ENCODE data around the gene LGALS4.
"Not testable (repeated sequence)": the region's sequence is repeated elsewhere in the genome, so short reads cannot be mapped to it uniquely, and the experiment has no call there.

The LGALS4 gene

DNA sequence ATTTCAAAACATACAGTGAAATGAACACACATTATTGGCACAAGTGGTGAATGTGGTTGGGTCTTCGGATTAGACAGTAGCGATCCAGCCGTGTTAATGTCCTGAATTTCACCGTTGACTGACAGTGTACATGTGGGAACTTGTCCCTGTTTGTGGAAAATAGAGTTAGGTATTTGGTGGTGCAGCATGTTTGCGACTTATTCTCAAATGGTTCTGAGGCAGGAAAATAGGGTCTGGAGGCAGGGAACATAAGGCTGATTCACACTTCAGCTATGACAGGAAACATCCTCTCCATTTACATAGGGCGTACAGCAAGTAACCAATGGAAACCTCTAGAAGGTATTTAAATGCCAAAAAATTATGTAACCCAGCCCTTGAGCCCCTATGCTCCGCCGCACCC, 19.6 kb downstream of the LGALS4 start:
- DNase-seq, result no peak

DNA sequence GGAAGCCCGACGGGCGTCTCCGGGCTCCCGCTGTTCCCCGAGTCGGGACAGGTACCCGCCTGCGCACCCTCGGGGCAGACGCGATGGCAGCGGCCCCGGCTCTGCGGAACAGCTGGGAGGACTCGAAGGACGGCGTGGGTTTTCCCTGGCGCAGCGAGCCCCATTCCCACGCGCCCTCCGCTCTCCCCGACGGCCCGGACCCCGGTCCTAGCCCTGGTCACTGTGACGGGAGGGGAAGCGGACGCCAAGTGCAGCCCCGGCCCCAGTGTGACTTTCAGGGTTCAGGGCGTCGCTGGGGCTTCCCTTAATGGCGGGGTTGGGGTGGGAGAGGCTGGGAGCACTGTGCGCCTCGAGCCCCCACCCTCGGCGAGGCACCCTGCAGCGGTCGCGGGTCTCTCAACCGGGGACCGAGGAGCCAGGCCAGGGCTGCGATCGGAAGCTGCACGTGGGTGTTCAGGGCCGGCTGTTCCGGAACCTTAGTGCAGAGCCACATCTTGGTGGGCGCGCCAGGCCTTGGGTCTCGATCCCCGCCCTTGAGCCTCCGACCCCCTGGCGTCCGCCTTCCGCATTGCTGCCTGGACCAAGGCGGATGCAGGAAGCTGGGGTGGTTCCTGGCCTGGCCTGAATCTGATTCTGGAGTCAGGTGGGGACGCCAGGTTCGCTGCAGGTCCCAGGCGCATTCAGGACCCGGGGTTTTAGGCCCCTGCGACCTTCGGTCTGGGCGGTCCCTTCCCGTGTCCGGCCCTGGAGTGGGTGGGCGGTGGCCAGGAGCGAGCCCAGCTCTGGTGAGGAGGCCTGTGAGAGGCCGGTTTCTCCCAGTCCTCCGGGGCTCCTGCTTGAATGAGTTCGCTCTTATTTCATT, 20.3 kb downstream of the LGALS4 start:
- no peak for DNase-seq

DNA sequence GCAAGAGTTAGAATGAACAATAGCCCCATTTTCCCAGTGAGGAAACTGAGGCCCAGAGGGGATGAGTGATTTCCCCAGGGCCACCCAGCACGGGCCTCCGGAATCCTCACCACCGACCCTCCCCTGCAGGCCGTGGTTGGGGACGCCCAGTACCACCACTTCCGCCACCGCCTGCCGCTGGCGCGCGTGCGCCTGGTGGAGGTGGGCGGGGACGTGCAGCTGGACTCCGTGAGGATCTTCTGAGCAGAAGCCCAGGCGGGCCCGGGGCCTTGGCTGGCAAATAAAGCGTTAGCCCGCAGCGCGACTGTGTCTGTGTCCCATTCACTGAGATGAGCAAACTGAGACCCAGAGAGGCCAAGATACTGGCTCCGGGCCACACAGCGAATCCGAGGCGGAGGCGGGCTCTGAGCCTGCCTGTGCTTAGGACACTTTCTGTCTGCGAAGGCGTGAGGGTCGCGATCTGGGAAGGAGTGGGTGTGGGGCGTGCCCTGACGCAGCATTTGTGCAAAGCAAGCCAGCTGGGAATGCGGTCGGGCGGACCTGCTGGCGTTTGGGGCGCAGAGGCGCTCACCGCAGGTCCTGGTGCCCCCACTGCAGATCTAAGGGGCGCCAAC, 21.2 kb downstream of the LGALS4 start:
- DNase-seq, result not testable (repeated sequence)

DNA sequence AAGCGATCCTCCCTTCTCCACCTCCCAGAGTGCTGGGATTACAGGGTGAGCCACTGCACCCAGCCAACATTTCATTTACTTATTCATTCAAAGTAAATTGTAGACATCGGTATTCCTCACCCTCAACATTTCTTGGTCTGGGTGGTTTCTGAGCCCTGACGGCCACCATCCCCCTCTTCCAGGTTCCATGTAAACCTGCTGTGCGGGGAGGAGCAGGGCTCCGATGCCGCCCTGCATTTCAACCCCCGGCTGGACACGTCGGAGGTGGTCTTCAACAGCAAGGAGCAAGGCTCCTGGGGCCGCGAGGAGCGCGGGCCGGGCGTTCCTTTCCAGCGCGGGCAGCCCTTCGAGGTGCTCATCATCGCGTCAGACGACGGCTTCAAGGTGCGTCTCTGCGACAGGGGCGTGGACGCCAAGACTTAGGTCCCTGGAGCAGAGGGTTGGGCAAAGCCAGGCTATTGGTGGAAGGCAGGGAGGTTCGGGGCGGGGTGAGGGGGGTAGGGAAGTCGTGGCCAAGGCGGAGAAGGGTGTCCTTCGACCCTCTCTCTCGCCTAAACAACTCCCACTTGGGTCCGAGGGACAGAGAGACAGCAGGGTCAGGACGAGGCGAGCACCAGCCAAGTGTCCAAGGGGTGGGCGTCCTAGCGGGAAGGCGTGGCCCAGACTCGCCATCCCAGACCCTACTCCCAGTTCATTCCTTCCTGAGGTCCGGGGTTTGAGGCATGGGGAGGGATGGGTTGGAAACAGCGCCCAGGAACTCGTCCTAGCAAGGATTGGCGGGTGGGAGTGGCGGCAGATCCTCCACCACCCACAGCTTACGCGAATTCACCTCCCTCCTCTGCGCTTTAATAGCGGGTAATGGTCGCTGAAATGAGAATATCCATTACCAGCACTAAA, 22.0 kb downstream of the LGALS4 start:
- not testable (repeated sequence) for DNase-seq

GRCh38 chr19:38788478-38789243, 24.1 kb downstream of the LGALS4 start, which contains the start of gene LGALS7B:
LGALS7B (plus strand) TSS chr19:38789200; CDS start chr19:38789227, 27 bp downstream.
- no peak for DNase-seq

DNA sequence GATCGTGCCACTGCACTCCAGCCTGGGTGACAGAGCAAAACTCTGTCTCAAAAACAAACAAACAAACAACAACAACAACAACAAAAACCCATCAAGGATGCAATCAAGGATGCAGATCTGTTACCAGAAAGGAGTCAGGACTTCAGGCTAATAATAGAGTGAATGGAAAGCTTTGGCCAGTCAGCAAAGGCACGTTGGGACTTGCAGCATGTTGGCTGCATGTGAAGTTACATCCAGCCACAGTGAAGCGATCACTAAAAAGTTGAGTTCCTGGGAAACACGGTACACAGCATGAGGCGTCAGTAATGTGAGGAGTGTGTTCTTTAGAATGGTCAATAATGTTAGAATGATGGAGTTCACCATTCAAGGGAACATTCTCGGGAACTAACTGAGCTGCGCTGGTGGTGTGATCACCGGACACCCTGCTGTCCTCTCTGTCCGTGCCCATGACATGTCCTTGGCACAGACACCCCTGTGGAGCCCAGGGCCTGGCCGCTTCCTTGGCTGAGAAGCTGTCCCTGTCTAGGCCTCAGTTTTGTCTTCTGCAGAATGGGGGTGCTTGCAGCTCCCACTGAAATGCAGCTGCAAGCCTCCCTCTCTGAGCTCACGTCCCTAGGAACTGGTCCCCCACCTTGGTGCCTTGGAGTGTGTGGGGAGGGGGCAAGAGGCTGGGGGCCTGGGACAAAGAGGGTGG, 26.0 kb downstream of the LGALS4 start:
- DNase-seq, result no peak

DNA sequence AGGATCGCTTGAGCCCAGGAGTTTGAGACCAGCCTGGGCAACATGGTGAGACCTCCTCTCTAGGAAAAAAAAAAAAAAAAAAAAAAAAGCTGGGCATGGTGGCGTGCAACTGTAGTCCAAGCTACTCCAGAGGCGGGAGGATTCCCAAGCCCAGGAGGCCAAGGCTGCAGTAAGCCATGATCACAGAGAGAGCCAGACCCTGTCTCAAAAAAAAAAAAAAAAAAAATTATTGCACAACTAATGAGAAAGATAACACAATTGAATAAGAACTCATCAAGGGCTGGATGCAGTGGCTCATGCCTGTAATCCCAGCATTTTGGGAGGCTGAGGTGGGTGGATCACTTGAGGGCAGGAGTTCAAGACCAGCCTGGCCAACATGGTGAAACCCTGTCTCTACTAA, 26.7 kb downstream of the LGALS4 start:
- not testable (repeated sequence) for DNase-seq

GRCh38 chr19:38785187-38785699, 27.5 kb downstream of the LGALS4 start:
- DNase-seq, result no peak

GRCh38 chr19:38784224-38784623, 28.5 kb downstream of the LGALS4 start:
- no peak for DNase-seq

- not testable (repeated sequence) for DNase-seq
These were observed 30.5 kb downstream of the LGALS4 start for GRCh38 chr19:38782212-38782611.

GRCh38 chr19:38781058-38781457, 31.7 kb downstream of the LGALS4 start:
- DNase-seq, result no peak

GRCh38 chr19:38780443-38780842, 32.3 kb downstream of the LGALS4 start:
- no peak for DNase-seq

DNA sequence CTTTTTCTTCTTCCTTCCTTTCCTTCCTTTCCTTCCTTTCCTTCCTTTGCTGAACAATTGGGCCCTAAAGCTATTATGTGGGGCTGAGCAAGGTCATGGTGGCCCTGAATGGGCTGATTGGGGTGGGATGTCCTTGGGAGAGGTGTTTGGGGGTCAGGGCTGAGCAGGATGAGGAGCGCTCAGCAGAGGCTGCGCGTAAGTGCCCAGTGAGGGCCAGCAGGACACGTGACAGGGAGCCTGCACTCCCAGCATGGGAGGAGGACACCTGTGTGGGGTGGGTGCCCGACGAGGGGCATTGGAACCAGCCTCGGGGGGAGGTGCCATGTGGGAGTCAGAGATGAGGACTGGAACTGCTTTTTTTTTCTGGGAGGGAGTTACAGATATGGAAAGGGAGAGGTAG, 34.0 kb downstream of the LGALS4 start:
- no peak for DNase-seq

GRCh38 chr19:38774181-38774950, 38.4 kb downstream of the LGALS4 start:
- DNase-seq, result no peak

- no peak for DNase-seq
These were observed 39.1 kb downstream of the LGALS4 start, which contains the start of gene LGALS7 for GRCh38 chr19:38773469-38774177. LGALS7 (minus strand) TSS chr19:38773517; CDS start chr19:38773492, 25 bp downstream.

GRCh38 chr19:38771569-38771968, 41.2 kb downstream of the LGALS4 start:
- DNase-seq, result not testable (repeated sequence)

GRCh38 chr19:38770949-38771275, 41.8 kb downstream of the LGALS4 start:
- DNase-seq, result not testable (repeated sequence)

- DNase-seq, result not testable (repeated sequence)
These were observed 42.4 kb downstream of the LGALS4 start for GRCh38 chr19:38770228-38770948.

GRCh38 chr19:38769635-38770211, 43.0 kb downstream of the LGALS4 start:
- no peak for DNase-seq
